ENCODE measurements around the gene ANGPTL4. TPM values are rescaled to one million over a fixed set of nuclear protein-coding genes. Genes with fewer than 3 reads are reported as not detected.
"Not testable (repeated sequence)": the region's sequence is repeated elsewhere in the genome, so short reads cannot be mapped to it uniquely, and the experiment has no call there.

Gene ANGPTL4
- total RNA-seq, 1 donor from 2014 or later, result 82.0 TPM

DNA sequence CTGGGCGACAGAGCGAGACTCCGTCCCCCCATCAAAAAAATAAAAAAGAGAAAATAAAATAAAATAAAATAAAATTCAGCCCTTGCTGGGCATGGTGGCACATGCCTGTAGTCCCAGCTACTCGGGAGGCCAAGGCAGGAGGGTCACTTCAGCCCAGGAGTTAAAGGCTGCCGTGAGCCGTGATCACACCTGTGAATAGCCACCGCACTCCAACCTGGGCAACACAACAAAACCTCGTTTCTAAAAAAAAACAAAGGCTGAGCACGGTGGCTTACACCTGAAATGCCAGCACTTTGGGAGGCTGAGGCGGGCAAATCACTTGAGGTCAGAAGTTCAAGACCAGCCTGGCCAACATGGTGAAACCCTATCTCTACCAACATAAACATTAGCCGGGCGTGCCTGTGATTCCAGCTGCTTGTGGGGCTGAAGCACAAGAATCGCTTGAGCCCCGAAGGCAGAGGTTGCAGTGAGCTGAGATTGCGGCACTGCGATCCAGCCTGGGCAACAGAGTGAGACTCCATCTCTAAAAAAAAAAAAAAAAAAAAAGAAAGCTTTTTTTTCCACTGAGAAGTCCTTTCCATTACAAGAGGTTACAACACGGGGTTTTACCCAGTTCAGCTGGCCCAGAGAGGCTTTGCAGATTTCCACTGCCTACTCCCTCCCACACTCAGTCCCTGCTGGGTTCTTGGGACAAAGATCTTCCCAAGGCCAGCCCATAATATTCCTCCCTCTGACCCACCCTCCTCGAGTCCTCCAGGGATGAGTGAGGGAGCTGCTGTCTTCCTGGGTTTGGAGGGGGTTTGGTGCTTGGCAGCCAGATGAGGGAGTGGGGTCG, 6.4 kb downstream of the ANGPTL4 start:
- TF ChIP-seq, protein P1, sequence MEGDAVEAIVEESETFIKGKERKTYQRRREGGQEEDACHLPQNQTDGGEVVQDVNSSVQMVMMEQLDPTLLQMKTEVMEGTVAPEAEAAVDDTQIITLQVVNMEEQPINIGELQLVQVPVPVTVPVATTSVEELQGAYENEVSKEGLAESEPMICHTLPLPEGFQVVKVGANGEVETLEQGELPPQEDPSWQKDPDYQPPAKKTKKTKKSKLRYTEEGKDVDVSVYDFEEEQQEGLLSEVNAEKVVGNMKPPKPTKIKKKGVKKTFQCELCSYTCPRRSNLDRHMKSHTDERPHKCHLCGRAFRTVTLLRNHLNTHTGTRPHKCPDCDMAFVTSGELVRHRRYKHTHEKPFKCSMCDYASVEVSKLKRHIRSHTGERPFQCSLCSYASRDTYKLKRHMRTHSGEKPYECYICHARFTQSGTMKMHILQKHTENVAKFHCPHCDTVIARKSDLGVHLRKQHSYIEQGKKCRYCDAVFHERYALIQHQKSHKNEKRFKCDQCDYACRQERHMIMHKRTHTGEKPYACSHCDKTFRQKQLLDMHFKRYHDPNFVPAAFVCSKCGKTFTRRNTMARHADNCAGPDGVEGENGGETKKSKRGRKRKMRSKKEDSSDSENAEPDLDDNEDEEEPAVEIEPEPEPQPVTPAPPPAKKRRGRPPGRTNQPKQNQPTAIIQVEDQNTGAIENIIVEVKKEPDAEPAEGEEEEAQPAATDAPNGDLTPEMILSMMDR (conservative IDR thresholded peaks at IDR 0.05; ENCODE audit: low read depth, low read length), result no peak
- DNase-seq (ENCODE audit: low read depth), result no peak
- H3K4me3 ChIP-seq (ENCODE audit: low read depth, low read length), result no peak overlapping the region

DNA sequence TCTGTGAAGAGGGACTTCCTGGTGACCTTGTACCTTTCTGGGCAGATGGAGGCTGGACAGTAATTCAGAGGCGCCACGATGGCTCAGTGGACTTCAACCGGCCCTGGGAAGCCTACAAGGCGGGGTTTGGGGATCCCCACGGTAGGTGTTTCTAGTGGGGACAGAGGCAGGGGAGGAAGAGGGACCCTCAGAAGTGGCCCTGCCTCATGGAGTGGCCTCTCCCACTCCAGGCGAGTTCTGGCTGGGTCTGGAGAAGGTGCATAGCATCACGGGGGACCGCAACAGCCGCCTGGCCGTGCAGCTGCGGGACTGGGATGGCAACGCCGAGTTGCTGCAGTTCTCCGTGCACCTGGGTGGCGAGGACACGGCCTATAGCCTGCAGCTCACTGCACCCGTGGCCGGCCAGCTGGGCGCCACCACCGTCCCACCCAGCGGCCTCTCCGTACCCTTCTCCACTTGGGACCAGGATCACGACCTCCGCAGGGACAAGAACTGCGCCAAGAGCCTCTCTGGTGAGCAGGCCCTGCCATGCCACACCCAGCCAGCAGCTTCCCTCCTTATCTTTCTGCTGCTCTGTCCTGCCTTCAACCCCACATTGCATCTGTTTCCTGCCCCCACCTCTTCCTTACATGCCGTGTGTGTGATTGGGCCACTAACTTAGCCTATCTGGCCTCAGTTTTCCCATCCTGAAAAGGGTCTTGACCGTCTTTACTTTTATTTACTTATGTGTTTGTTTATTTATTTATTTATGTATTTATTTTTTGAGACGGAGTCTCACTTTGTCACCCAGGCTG, 7.3 kb downstream of the ANGPTL4 start:
- TF ChIP-seq, protein P1 (conservative IDR thresholded peaks at IDR 0.05; ENCODE audit: low read depth, low read length), result no peak
- no peak for DNase-seq (ENCODE audit: low read depth)
- H3K4me3 ChIP-seq (ENCODE audit: low read depth, low read length), result no peak overlapping the region

DNA sequence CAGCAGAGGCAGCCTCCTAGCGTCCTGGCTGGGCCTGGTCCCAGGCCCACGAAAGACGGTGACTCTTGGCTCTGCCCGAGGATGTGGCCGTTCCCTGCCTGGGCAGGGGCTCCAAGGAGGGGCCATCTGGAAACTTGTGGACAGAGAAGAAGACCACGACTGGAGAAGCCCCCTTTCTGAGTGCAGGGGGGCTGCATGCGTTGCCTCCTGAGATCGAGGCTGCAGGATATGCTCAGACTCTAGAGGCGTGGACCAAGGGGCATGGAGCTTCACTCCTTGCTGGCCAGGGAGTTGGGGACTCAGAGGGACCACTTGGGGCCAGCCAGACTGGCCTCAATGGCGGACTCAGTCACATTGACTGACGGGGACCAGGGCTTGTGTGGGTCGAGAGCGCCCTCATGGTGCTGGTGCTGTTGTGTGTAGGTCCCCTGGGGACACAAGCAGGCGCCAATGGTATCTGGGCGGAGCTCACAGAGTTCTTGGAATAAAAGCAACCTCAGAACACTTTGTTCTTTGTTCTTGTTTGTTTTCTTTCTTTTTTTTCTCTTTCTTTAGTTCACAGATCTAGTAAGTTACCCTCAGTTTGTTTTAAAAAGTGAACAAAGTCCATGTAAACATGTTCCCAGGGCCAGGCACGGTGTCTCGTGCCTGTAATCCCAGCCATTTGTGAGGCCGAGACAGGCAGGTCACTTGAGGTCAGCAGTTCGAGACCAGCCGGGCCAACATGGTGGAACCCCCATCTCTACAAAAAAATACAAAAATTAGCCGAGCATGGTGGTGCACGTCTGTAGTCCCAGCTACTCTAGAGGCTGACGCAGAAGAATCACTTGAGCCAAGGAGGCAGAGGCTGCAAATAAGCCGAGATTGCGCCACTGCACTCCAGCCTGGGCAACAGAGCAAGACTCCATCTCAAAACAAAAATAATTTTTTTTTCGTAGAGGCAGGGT, 10.2 kb downstream of the ANGPTL4 start:
- TF ChIP-seq, protein P1 (conservative IDR thresholded peaks at IDR 0.05; ENCODE audit: low read depth, low read length), result peak; percentile 11
- DNase-seq (ENCODE audit: low read depth), result no peak
- no peak overlapping the region for H3K4me3 ChIP-seq (ENCODE audit: low read depth, low read length)

DNA sequence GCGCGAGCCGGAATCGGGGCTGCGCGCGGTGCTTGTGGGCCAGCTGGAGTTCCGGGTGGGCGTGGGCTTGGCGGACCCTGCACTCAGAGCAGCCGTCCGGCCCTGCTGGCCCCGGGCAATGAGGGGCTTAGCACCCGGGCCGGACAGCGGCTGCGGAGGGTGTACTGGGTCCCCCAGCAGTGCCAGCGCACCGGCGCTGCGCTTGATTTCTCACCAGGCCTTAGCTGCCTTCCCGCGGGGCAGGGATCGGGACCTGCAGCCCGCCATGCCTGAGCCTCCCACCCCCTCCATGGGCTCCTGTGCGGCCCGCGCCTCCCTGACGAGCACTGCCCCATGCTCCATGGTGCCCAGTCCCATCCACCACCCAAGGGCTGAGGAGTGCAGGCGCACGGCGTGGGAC, 11.8 kb downstream of the ANGPTL4 start:
- not testable (repeated sequence) for H3K4me3 ChIP-seq (ENCODE audit: low read depth, low read length); DNase-seq (ENCODE audit: low read depth)

DNA sequence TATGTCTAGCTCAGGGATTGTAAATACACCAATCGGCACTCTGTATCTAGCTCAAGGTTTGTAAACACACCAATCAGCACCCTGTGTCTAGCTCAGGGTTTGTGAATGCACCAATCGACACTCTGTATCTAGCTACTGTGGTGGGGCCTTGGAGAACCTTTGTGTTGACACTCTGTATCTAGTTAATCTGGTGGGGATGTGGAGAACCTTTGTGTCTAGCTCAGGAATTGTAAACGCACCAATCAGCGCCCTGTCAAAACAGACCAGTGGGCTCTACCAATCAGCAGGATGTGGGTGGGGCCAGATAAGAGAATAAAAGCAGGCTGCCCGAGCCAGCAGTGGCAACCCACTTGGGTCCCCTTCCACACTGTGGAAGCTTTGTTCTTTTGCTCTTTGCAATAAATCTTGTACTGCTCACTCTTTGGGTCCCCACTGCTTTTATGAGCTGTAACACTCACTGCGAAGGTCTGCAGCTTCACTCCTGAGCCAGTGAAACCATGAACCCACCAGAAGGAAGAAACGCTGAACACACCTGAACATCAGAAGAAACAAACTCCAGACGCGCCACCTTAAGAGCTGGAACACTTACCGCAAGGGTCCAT, 12.5 kb downstream of the ANGPTL4 start:
- not testable (repeated sequence) for DNase-seq (ENCODE audit: low read depth); H3K4me3 ChIP-seq (ENCODE audit: low read depth, low read length)

DNA sequence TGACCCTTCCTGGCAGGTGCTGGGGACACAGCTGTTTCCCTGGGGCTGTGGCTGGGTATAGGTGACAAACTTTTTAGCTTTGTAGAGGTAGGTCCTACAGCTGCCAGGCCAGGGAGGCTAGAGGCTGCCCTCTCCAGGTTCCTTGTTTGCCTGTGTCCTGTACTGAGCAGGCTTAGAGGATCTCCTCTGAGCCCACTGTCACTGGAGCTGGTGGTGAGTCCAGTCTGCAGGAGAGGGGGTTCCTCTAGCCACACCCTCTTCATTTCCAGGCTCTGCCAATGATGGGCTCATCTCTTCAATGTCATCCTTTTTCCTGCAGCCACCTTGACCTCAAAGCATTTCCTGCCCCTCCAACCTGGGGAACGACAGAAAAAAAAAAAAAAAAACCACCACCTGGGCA, 13.6 kb downstream of the ANGPTL4 start:
- no peak overlapping the region for H3K4me3 ChIP-seq (ENCODE audit: low read depth, low read length)
- no peak for DNase-seq (ENCODE audit: low read depth)
- TF ChIP-seq, protein P1 (conservative IDR thresholded peaks at IDR 0.05; ENCODE audit: low read depth, low read length), result no peak

DNA sequence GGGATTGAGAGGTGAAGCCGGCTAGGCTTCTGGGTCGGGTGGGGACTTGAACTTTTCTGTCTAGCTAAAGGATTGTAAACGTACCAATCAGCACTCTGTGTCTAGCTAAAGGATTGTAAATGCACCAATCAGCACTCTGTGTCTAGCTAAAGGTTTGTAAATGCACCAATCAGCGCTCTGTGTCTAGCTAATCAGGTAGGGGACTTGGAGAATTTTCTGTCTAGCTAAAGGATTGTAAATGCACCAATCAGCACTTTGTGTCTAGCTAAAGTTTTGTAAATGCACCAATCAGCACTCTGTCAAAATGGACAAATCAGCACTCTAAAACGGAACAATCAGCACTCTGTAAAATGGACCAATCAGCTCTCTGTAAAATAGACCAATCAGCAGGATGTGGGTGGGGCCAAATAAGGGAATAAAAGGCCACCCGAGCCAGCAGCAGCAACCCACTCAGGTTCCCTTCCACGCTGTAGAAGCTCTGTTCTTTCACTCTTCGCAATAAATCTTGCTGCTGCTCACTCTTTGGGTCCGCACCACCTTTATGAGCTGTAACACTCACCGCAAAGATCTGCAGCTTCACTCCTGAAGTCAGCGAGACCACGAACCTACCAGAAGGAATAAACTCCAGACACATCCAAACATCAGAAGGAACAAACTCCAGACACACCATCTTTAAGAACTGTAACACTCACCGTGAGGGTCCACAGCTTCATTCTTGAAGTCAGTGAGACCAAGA, 15.4 kb downstream of the ANGPTL4 start:
- not testable (repeated sequence) for H3K4me3 ChIP-seq (ENCODE audit: low read depth, low read length); DNase-seq (ENCODE audit: low read depth)

DNA sequence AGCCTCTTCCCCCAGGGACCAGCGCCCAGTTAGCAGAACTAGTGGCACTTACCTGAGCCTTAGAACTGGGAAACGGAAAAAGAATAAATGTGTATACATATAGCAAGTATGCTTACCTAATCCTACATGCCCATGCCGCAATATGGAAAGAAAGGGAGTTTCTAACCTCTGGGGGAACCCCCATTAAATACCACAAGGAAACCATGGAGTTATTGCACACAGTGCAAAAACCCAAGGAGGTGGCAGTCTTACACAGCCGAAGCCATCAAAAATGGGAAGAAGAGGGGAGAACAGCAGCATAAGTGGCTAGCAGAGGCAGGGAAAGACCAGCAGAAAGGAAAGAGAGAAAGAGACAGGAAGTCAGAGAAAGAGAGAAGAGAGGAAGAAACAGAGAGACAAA, 20.6 kb downstream of the ANGPTL4 start:
- not testable (repeated sequence) for DNase-seq (ENCODE audit: low read depth); H3K4me3 ChIP-seq (ENCODE audit: low read depth, low read length)

DNA sequence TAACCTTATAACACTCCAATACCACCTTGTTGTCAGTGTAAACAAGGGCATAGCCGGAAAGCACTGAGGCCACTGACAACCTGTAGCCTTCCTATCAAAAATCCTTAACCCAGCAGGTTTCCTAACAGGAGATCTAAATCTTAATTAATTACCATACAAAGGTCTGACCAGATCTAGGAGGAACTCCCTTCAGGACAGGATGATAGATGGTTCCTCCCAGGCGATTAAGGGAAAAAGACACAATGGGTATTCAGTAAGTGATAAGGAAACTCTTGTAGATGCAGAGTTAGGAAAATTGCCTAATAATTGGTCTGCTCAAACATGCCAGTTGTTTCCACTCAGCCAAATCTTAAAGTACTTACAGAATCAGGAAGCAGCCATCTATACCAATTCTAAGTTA, 21.1 kb downstream of the ANGPTL4 start:
- not testable (repeated sequence) for H3K4me3 ChIP-seq (ENCODE audit: low read depth, low read length); DNase-seq (ENCODE audit: low read depth)

DNA sequence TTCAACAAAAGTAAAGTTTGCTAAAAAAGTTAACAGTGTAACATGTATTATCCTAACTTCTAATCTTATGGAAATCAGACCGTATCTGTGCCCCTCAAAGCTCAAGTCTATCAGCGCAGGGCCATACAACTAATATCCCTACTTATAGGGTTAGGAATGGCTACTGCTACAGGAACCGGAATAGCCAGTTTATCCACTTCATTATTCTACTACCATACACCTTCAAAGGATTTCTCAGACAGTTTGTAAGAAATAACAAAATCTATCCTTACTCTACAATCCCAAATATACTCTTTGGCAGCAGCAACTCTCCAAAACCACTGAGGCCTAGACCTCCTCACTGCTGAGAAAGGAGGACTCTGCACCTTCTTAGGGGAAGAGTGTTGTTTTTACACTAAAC, 21.6 kb downstream of the ANGPTL4 start:
- H3K4me3 ChIP-seq (ENCODE audit: low read depth, low read length); DNase-seq (ENCODE audit: low read depth): not testable (repeated sequence)

DNA sequence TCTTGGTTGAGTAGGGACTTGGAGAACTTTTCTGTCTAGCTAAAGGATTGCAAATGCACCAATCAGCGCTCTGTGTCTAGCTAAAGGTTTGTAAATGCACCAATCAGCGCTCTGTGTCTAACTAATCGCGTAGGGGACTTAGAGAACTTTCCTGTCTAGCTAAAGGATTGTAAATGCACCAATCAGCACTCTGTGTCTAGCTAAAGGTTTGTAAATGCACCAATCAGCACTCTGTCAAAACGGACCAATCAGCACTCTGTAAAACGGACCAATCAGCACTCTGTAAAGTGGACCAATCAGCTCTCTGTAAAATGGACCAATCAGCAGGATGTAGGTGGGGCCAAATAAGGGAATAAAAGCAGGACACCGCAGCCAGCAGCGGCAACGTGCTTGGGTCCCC, 22.5 kb downstream of the ANGPTL4 start:
- H3K4me3 ChIP-seq (ENCODE audit: low read depth, low read length); DNase-seq (ENCODE audit: low read depth): not testable (repeated sequence)
